CD14-positive monocyte (primary cell): ENCODE results near the gene FBLIM1. TPM values are rescaled to one million over a fixed set of nuclear protein-coding genes. Genes with fewer than 3 reads are reported as not detected.
A peak's percentile ranks its signal among the peaks of the same experiment; 100 is the strongest.

Experiments used
- DNase-seq, 3 donors: peaks; one replicate each; pipeline ENCODE4 v3.0.0-alpha.2; 2011 to 2022
- H2AFZ ChIP-seq: 2 replicates; pipeline ENCODE4 v1.6.0; 2012; ENCODE audit warnings: mild to moderate bottlenecking, low read depth, low read length, inconsistent platforms; ENCODE audit not compliant: insufficient read depth, poor library complexity, severe bottlenecking
- H3K27ac ChIP-seq, 2 donors: 1 replicate in 1 of 2; 2 replicates in 1 of 2; pipeline ENCODE4 v1.5.1; 2012 to 2013; ENCODE audit warnings: low read length in 2 of 2, control low read depth in 1 of 2, inconsistent platforms in 1 of 2, low read depth in 1 of 2, mild to moderate bottlenecking in 1 of 2
- H3K27me3 ChIP-seq, 2 donors: one replicate each; pipeline versions ENCODE4 v1.6.0 to v1.6.1; 2011 to 2013; ENCODE audit warnings: low read length in 2 of 2; ENCODE audit not compliant: control insufficient read depth in 2 of 2, insufficient read depth in 2 of 2
- H3K36me3 ChIP-seq, 2 donors: replicated peaks in 1 of 2; 1 replicate in 1 of 2; 2 replicates in 1 of 2; pipeline versions ENCODE4 v1.5.1 to v1.6.1; 2012 to 2013; ENCODE audit warnings: low read length in 2 of 2, control low read depth in 1 of 2, inconsistent platforms in 1 of 2, mild to moderate bottlenecking in 1 of 2; ENCODE audit not compliant: insufficient read depth in 2 of 2, control insufficient read depth in 1 of 2
- H3K4me1 ChIP-seq, 2 donors: 1 replicate in 1 of 2; 2 replicates in 1 of 2; pipeline versions ENCODE4 v1.5.1 to v1.6.1; 2012 to 2013; ENCODE audit warnings: low read length in 2 of 2, control low read depth in 1 of 2, inconsistent platforms in 1 of 2, mild to moderate bottlenecking in 1 of 2, moderate library complexity in 1 of 2; ENCODE audit not compliant: insufficient read depth in 2 of 2, control insufficient read depth in 1 of 2
- H3K4me2 ChIP-seq: replicated peaks from 2 replicates; pipeline ENCODE3; 2012; ENCODE audit warnings: low read length, moderate library complexity, mild to moderate bottlenecking; ENCODE audit not compliant: poor library complexity, severe bottlenecking; ENCODE audit errors: extremely low read depth
- H3K4me3 ChIP-seq, 3 experiments: fragments of 200-600 bp in 1 of 3; sonication (generic) in 1 of 3; replicated peaks in 1 of 3; 1 replicate in 2 of 3; 2 replicates in 1 of 3; pipeline ENCODE4 v1.5.1; 2011 to 2013; ENCODE audit warnings: low read length in 3 of 3, mild to moderate bottlenecking in 3 of 3, control low read depth in 2 of 3, low read depth in 2 of 3, inconsistent platforms in 1 of 3, moderate library complexity in 1 of 3
- H3K79me2 ChIP-seq: 2 replicates; pipeline ENCODE4 v1.6.0; 2012; ENCODE audit warnings: mild to moderate bottlenecking, control low read depth, inconsistent platforms, low read length, moderate library complexity; ENCODE audit not compliant: insufficient read depth
- H3K9ac ChIP-seq: 2 replicates; pipeline ENCODE4 v1.6.0; 2017; ENCODE audit warnings: low read length, mild to moderate bottlenecking; ENCODE audit not compliant: insufficient read depth, poor library complexity, severe bottlenecking
- H3K9me3 ChIP-seq, 2 donors: replicated peaks in 1 of 2; 1 replicate in 1 of 2; 2 replicates in 1 of 2; pipeline versions ENCODE4 v1.5.1 to v1.6.1; 2012 to 2013; ENCODE audit warnings: low read length in 2 of 2, control low read depth in 1 of 2; ENCODE audit not compliant: control insufficient read depth in 1 of 2, insufficient read depth in 1 of 2
- H4K20me1 ChIP-seq: 2 replicates; pipeline ENCODE4 v1.6.0; 2012; ENCODE audit warnings: mild to moderate bottlenecking, low read length, control low read depth, moderate library complexity; ENCODE audit not compliant: insufficient read depth
- H3K27ac Mint-ChIP-seq, 7 donors: one replicate each; pipeline ENCODE4 v1.8.0; 2020; ENCODE audit warnings: mild to moderate bottlenecking in 7 of 7, mixed read lengths in 7 of 7, moderate library complexity in 6 of 7, inconsistent platforms in 2 of 7
- H3K27me3 Mint-ChIP-seq, 3 donors: one replicate each; pipeline ENCODE4 v1.8.0; 2021 to 2022; ENCODE audit warnings: low read depth in 3 of 3, mild to moderate bottlenecking in 3 of 3, mixed read lengths in 3 of 3, moderate library complexity in 3 of 3, inconsistent platforms in 1 of 3
- H3K36me3 Mint-ChIP-seq, 2 donors: one replicate each; pipeline ENCODE4 v1.8.0; 2020; ENCODE audit warnings: mixed read lengths in 2 of 2, inconsistent platforms in 1 of 2, mild to moderate bottlenecking in 1 of 2
- H3K4me1 Mint-ChIP-seq: one replicate; pipeline ENCODE4 v1.8.0; 2020; ENCODE audit warnings: mild to moderate bottlenecking, mixed read lengths
- H3K4me3 Mint-ChIP-seq, 2 donors: one replicate each; pipeline ENCODE4 v1.8.0; 2020; ENCODE audit warnings: mild to moderate bottlenecking in 2 of 2, mixed read lengths in 2 of 2, moderate library complexity in 1 of 2
- H3K9me3 Mint-ChIP-seq, 7 donors: one replicate each; pipeline ENCODE4 v1.8.0; 2020 to 2022; ENCODE audit warnings: mixed read lengths in 7 of 7, mild to moderate bottlenecking in 6 of 7, moderate library complexity in 6 of 7, inconsistent platforms in 2 of 7
- CTCF ChIP-seq: fragments of 200-600 bp; IDR thresholded peaks from one replicate; pipeline ENCODE4 v1.8.0; 2022; ENCODE audit warnings: antibody characterized with exemption, mild to moderate bottlenecking
- WGBS: methylation state at CpG from one replicate; pipeline ENCODE4 v1.1.5; 2013; ENCODE audit warnings: missing lambda C conversion rate; ENCODE audit not compliant: insufficient coverage; 5-methylcytosine and 5-hydroxymethylcytosine counted together
- intact Hi-C, 2 donors: fragments of 100-400 bp; cut with micrococcal nuclease; formaldehyde crosslinking; loops; one replicate each; pipeline versions ENCODE4 v1.15.0 to v1.15.1; 2023
- polyA plus RNA-seq, 3 donors: library from polyadenylated mRNA; depleted of rRNA in 1 of 3; unstranded in 2 of 3; stranded (reverse) in 1 of 3; fragments of 300-500 nt in 2 of 3; fragments of >200 nt in 1 of 3; fragmentation: Illumina TruSeq in 2 of 3; gene quantifications; 1 replicate in 2 of 3; 2 replicates in 1 of 3; pipeline ENCODE4 v1.2.3, GENCODE V29; 2012 to 2021

FBLIM1 gene
- polyA plus RNA-seq, 3 donors: not detected

GRCh38 chr1:15765495-15766194 is 7.0 kb downstream of the FBLIM1 start:
- Histone ChIP-seq H3K4me2 (no peak overlapping the region), H3K79me2 (no peaks in the 10 kb centered on the region), H3K9me3 (peaks cover 0 to 5% of the 10 kb centered on the region in 2 donors), H3K27me3 (peaks cover 7 to 16% of the 10 kb centered on the region in 2 donors), H3K9ac (no peak overlapping the region), H4K20me1 (no peaks in the 10 kb centered on the region), H3K36me3 (no peaks in the 10 kb centered on the region), H3K27ac (no peak overlapping the region), H2AFZ (no peak overlapping the region), H3K4me3 (no peak overlapping the region), H3K4me1 (no peaks in the 10 kb centered on the region)
- Mint-ChIP-seq H3K9me3 (peaks cover 0 to 2% (median 0%) of the 10 kb centered on the region in 7 donors), H3K36me3 (no peaks in the 10 kb centered on the region), H3K27ac (peak overlapping the region in 1 of 7 donors; percentile 1), H3K27me3 (peaks cover 22 to 48% (median 25%) of the 10 kb centered on the region in 3 donors), H3K4me1 (no peaks in the 10 kb centered on the region), H3K4me3 (peak overlapping the region in 1 of 2 donors; percentile 6)
- no peak for TF ChIP-seq CTCF
- DNase-seq: no peak
- intact Hi-C loops: no loop called here
- WGBS: 89% methylated on average over 15 of the region's 20 CpGs

GRCh38 chr1:15767941-15768340 is 9.3 kb downstream of the FBLIM1 start:
- WGBS: 98% methylated on average over 4 of the region's 5 CpGs
- H3K27me3 ChIP-seq: no peaks in the 10 kb centered on the region
- intact Hi-C loops: no loop called here

More at GRCh38 chr1:15767941-15768340, 9.3 kb downstream of the FBLIM1 start:
- Mint-ChIP-seq H3K9me3 (no peaks in the 10 kb centered on the region), H3K36me3 (no peaks in the 10 kb centered on the region), H3K4me1 (no peaks in the 10 kb centered on the region), H3K4me3 (no peak overlapping the region), H3K27ac (no peak overlapping the region), H3K27me3 (peaks cover 6 to 29% (median 15%) of the 10 kb centered on the region in 3 donors)
- Histone ChIP-seq H3K36me3 (no peaks in the 10 kb centered on the region), H3K4me3 (no peak overlapping the region), H3K79me2 (no peaks in the 10 kb centered on the region), H3K4me1 (no peaks in the 10 kb centered on the region), H4K20me1 (no peaks in the 10 kb centered on the region), H2AFZ (no peak overlapping the region), H3K9me3 (no peaks in the 10 kb centered on the region), H3K27ac (no peak overlapping the region), H3K9ac (no peak overlapping the region), H3K4me2 (no peak overlapping the region)
- DNase-seq: no peak
- no peak for TF ChIP-seq CTCF
